ENCODE measurements around the gene SLC35F2.

SLC35F2 gene

DNA sequence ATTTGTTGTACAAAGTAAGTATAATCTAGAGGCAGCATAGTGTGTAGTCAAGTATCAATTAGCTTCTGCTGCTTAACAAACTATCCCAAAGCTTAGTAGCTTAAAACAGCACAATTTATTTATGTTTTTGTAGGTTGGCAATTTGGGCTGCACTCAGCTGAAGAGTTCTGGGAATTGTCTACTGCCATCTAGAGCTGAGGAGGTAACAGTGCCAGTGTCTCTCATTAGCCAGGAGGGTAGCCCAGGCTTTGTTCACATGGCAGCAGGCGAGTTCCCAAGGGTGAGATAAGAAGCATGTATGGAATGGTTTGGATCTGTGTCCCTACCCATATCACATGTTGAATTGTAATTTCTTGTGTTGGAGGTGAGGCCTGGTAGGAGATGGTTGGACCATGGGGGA is 100.9 kb downstream of the SLC35F2 start:
- H3K36me3 ChIP-seq (ENCODE audit: insufficient read depth, low read length): no peaks in the 10 kb centered on the region
- peaks cover 23% of the 10 kb centered on the region for H3K27me3 ChIP-seq (ENCODE audit: insufficient read depth, low read length)
- H3K27ac ChIP-seq (ENCODE audit: low read depth, low read length): no peak overlapping the region
- H2AFZ ChIP-seq (ENCODE audit: low read length, unreplicated experiment): no peak overlapping the region
- no peaks in the 10 kb centered on the region for H3K79me2 ChIP-seq (ENCODE audit: control insufficient read depth, insufficient read depth, low read length, unreplicated experiment)
- no peaks in the 10 kb centered on the region for H3K4me1 ChIP-seq (ENCODE audit: control insufficient read depth, insufficient read depth, low read length, unreplicated experiment)
- no peak overlapping the region for H3K4me3 ChIP-seq (ENCODE audit: low read depth, low read length)

DNA sequence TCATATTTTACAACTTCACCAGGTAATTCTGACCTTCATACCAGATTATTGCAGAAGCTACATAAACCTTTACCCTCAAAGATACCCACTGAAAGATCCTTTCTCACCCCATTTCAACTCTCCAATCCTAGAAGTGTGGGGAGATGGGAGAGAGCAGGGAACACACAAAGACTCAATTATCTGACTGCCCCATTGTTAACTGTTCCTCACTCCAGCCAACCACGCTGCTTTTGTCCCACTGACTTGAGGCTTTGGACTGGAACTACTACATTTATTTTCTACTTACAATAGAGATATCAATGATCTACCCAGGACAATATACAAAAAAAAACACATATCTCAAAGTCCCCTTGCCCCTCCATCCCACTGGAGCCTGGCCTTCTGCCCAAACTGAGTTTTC is 102.0 kb downstream of the SLC35F2 start:
- Histone ChIP-seq H3K4me3 (ENCODE audit: low read depth, low read length) (no peak overlapping the region), H2AFZ (ENCODE audit: low read length, unreplicated experiment) (no peak overlapping the region), H3K27me3 (ENCODE audit: insufficient read depth, low read length) (peaks cover 18% of the 10 kb centered on the region; the same call in 1 of the 2 replicates), H3K79me2 (ENCODE audit: control insufficient read depth, insufficient read depth, low read length, unreplicated experiment) (no peaks in the 10 kb centered on the region), H3K27ac (ENCODE audit: low read depth, low read length) (no peak overlapping the region), H3K36me3 (ENCODE audit: insufficient read depth, low read length) (no peaks in the 10 kb centered on the region), H3K4me1 (ENCODE audit: control insufficient read depth, insufficient read depth, low read length, unreplicated experiment) (no peaks in the 10 kb centered on the region)

DNA sequence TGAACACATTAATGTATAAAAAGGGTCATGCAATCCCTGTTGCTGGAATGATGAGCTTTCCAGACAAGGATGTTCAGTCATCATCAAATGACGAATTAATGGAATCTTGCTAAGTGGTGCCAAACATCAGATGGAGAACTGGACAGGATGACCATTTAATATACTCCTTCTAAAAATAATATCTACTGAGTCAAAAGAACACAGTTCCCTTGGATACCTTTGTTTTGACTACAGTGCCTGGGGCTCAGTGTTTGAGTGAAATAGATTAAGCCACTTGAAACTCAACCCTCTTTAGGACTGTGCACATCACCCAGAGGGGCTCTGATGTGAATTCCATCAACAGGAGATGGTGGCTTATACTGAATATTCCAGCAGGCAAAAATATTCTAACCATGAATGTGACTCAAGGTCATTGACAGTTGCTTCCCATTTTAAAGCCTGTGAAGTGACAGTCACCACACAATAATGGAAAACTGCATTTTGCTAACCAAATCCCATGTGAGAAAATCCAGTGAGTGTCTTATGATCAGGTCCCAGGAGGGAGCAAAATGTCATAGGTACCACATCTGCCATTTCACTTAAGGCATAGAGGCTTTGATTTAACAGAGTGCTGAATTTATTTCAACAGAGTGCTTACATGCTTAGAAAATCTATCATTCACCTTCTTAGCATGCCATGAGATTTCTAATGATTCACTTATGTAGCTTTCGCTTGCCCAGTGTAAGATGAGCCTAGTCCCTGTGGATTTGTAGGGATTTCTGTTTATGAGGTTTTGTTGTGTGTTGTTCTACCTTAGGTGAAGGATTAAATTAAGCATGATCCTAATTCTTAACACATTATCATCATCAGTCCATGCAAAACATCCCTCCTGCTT is 105.4 kb downstream of the SLC35F2 start:
- Histone ChIP-seq H2AFZ (ENCODE audit: low read length, unreplicated experiment) (no peak overlapping the region), H3K36me3 (ENCODE audit: insufficient read depth, low read length) (no peaks in the 10 kb centered on the region), H3K4me1 (ENCODE audit: control insufficient read depth, insufficient read depth, low read length, unreplicated experiment) (no peaks in the 10 kb centered on the region), H3K27ac (ENCODE audit: low read depth, low read length) (no peak overlapping the region), H3K4me3 (ENCODE audit: low read depth, low read length) (no peak overlapping the region), H3K27me3 (ENCODE audit: insufficient read depth, low read length) (peaks cover 18% of the 10 kb centered on the region), H3K79me2 (ENCODE audit: control insufficient read depth, insufficient read depth, low read length, unreplicated experiment) (no peaks in the 10 kb centered on the region)

DNA sequence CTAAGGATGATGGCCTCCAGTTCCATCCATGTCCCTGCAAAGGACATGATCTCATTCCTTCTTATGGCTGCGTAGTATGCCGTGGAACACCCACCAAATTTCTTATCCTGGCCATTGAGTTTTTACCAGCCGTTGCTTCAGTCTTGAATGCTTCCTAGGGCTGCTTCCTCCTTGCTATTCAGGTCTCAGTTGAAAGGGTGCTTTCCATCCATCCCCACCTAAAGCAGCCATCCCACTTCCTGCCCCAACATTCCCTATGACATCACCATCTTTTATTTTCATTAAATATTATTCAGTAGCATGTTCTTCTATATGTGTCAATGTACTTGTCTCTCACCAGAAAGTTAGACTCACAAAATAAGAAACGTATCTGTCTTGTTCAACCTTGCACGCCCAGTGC is 106.1 kb downstream of the SLC35F2 start:
- H3K27me3 ChIP-seq (ENCODE audit: insufficient read depth, low read length): peaks cover 23% of the 10 kb centered on the region
- H3K4me1 ChIP-seq (ENCODE audit: control insufficient read depth, insufficient read depth, low read length, unreplicated experiment): no peaks in the 10 kb centered on the region
- H3K27ac ChIP-seq (ENCODE audit: low read depth, low read length): no peak overlapping the region
- H3K79me2 ChIP-seq (ENCODE audit: control insufficient read depth, insufficient read depth, low read length, unreplicated experiment): no peaks in the 10 kb centered on the region
- no peak overlapping the region for H3K4me3 ChIP-seq (ENCODE audit: low read depth, low read length)
- no peak overlapping the region for H2AFZ ChIP-seq (ENCODE audit: low read length, unreplicated experiment)
- no peaks in the 10 kb centered on the region for H3K36me3 ChIP-seq (ENCODE audit: insufficient read depth, low read length)

DNA sequence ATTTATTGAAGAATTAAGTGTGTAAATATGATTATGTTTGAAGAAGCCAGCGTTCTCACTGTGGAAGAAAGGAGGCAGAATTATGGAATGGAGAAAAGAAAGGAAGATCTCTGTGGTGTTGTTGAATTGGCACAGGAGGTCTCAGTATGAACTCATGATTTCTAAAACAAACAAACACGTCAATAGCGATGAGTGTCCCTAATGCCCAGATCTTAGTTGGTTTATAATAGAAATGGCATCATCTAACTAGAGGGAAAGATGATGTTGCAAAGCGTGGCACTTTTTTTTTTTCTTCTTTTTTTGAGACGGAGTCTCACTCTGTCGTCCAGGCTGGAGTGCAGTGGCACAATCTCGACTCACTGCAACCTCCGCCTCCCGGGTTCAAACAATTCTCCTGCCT is 107.5 kb downstream of the SLC35F2 start:
- H3K27me3 ChIP-seq (ENCODE audit: insufficient read depth, low read length): peaks cover 12% of the 10 kb centered on the region
- no peak overlapping the region for H2AFZ ChIP-seq (ENCODE audit: low read length, unreplicated experiment)
- H3K79me2 ChIP-seq (ENCODE audit: control insufficient read depth, insufficient read depth, low read length, unreplicated experiment): no peaks in the 10 kb centered on the region
- no peak overlapping the region for H3K4me3 ChIP-seq (ENCODE audit: low read depth, low read length)
- no peaks in the 10 kb centered on the region for H3K36me3 ChIP-seq (ENCODE audit: insufficient read depth, low read length)
- no peaks in the 10 kb centered on the region for H3K4me1 ChIP-seq (ENCODE audit: control insufficient read depth, insufficient read depth, low read length, unreplicated experiment)
- no peak overlapping the region for H3K27ac ChIP-seq (ENCODE audit: low read depth, low read length)

DNA sequence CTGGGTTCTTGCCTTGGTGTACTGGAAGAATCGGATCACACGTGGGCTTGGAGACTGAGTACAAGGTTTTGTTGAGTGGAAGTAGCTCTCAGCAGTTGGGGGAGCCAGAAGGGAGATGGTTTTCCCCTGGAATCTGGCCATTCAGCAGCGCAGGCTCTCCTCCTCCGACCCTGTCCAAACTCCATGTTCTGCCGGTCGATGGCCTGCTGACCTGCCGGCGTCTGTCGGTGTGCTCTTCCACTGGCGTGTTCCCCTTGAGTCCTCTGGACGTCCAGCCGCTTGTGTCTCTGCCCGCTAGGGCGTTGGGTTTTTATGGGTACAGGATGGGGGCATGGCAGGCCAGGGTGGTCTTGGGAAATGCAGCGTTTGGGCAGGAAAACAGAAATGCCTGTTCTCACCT is 108.3 kb downstream of the SLC35F2 start:
- Histone ChIP-seq H3K27ac (ENCODE audit: low read depth, low read length) (no peak overlapping the region), H3K4me1 (ENCODE audit: control insufficient read depth, insufficient read depth, low read length, unreplicated experiment) (no peaks in the 10 kb centered on the region), H3K4me3 (ENCODE audit: low read depth, low read length) (no peak overlapping the region), H3K27me3 (ENCODE audit: insufficient read depth, low read length) (peaks cover 13% of the 10 kb centered on the region), H3K79me2 (ENCODE audit: control insufficient read depth, insufficient read depth, low read length, unreplicated experiment) (no peaks in the 10 kb centered on the region), H2AFZ (ENCODE audit: low read length, unreplicated experiment) (no peak overlapping the region), H3K36me3 (ENCODE audit: insufficient read depth, low read length) (no peaks in the 10 kb centered on the region)

DNA sequence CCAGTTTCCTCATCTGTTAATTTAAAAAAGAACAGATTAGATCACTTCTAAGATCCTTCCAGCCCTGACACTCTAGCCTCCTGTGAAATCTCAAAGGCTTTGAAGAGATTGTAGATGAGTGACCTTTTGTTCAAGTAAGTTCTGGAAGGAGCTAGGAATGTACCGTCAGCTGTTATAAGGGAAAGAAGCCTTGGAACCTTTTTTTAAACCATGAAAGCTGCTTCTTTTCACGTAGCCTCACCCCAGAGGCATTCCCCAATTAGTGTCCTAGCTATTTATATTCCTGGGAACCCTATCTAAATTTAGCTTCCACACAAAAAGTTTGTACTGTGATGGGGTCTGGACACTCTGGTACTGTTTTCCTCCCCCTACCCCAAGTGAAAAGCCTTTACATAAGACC is 111.0 kb downstream of the SLC35F2 start:
- Histone ChIP-seq H3K4me3 (ENCODE audit: low read depth, low read length) (no peak overlapping the region), H3K27ac (ENCODE audit: low read depth, low read length) (no peak overlapping the region), H3K4me1 (ENCODE audit: control insufficient read depth, insufficient read depth, low read length, unreplicated experiment) (no peaks in the 10 kb centered on the region), H2AFZ (ENCODE audit: low read length, unreplicated experiment) (no peak overlapping the region), H3K36me3 (ENCODE audit: insufficient read depth, low read length) (no peaks in the 10 kb centered on the region), H3K27me3 (ENCODE audit: insufficient read depth, low read length) (peaks cover 26% of the 10 kb centered on the region), H3K79me2 (ENCODE audit: control insufficient read depth, insufficient read depth, low read length, unreplicated experiment) (no peaks in the 10 kb centered on the region)

DNA sequence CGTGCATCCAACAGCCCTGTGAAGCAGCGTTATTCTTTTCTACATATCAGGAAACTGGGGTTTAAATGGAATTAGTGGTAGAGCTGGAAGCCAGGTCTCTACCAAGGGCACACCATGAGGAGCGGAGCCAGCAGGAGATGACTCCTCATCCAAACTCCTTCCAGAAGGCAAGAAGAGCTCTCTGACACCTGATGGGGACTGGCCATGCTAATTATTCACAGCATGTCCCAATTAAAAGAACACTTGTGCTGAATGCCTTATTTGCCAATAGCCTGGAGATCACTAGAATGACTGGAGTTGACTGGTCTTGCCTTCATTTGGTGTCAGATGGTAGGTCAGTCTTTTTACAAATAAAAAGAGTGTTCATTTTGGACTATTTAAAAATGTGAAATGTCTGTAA is 113.9 kb downstream of the SLC35F2 start:
- peaks cover 28% of the 10 kb centered on the region for H3K27me3 ChIP-seq (ENCODE audit: insufficient read depth, low read length)
- no peak overlapping the region for H3K4me3 ChIP-seq (ENCODE audit: low read depth, low read length)
- H3K4me1 ChIP-seq (ENCODE audit: control insufficient read depth, insufficient read depth, low read length, unreplicated experiment): no peaks in the 10 kb centered on the region
- H3K79me2 ChIP-seq (ENCODE audit: control insufficient read depth, insufficient read depth, low read length, unreplicated experiment): no peaks in the 10 kb centered on the region
- no peaks in the 10 kb centered on the region for H3K36me3 ChIP-seq (ENCODE audit: insufficient read depth, low read length)
- no peak overlapping the region for H3K27ac ChIP-seq (ENCODE audit: low read depth, low read length)
- no peak overlapping the region for H2AFZ ChIP-seq (ENCODE audit: low read length, unreplicated experiment)

DNA sequence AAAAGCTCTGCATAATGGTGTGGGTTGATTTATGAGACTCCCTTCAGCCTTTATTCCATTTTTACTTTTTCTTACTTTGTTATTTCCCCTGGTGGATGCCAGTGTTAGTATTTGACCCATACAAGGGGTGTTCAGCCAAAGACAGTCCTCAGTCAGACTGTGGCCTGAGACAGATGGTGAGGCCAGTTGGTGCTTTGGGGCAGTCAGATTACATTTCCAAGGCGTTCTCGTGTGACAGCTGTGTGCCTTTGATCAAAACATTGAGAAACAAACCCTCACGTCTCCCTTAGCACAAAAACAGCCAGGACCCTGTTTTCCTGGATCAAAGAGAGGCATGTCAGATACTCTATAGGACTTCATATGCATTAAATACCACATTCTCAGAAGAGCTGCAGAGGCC is 115.4 kb downstream of the SLC35F2 start:
- Histone ChIP-seq H3K4me3 (ENCODE audit: low read depth, low read length) (no peak overlapping the region), H3K27ac (ENCODE audit: low read depth, low read length) (no peak overlapping the region), H3K79me2 (ENCODE audit: control insufficient read depth, insufficient read depth, low read length, unreplicated experiment) (no peaks in the 10 kb centered on the region), H3K4me1 (ENCODE audit: control insufficient read depth, insufficient read depth, low read length, unreplicated experiment) (no peaks in the 10 kb centered on the region), H2AFZ (ENCODE audit: low read length, unreplicated experiment) (no peak overlapping the region), H3K36me3 (ENCODE audit: insufficient read depth, low read length) (no peaks in the 10 kb centered on the region), H3K27me3 (ENCODE audit: insufficient read depth, low read length) (peaks cover 36% of the 10 kb centered on the region)

DNA sequence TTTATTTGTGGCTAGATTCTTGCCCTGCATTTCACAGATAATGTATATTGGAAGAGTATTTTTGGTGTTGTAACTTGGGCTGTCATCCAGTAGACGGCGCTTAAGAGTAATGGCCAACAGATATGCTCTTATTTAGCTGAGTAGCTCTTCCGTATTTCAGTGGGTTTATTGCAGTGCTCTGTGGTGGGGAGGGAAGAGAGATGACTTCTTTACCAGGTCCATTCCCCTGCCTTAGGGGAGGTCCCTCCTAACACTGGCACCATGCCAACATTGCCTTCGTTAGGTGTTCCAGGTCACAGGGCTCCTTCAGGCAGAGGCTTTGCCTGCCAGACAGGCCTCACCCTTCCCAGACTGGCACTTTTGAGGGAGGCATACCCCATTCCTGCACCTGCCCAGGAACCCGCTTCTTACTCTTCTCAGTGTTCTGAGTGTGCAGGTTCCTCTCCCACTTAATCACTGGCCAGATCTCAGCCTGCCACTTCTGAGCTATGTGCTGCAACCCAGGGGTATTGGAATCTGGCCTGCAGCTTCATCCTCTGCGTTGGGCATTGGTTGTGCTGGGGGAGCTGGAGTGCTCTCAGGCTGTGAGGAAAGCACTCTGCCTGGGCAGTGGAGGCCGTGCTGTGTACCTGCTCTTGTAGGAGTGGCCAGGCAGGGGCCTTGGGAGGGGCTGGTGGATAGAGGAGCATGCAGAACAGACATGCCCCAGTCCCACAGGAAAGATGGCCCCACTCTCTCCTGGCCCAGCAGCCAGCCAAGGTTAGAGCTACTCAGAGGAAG is 117.4 kb downstream of the SLC35F2 start:
- Histone ChIP-seq H2AFZ (ENCODE audit: low read length, unreplicated experiment) (no peak overlapping the region), H3K4me1 (ENCODE audit: control insufficient read depth, insufficient read depth, low read length, unreplicated experiment) (no peaks in the 10 kb centered on the region), H3K79me2 (ENCODE audit: control insufficient read depth, insufficient read depth, low read length, unreplicated experiment) (no peaks in the 10 kb centered on the region), H3K27ac (ENCODE audit: low read depth, low read length) (no peak overlapping the region), H3K27me3 (ENCODE audit: insufficient read depth, low read length) (peaks cover 35% of the 10 kb centered on the region), H3K4me3 (ENCODE audit: low read depth, low read length) (no peak overlapping the region), H3K36me3 (ENCODE audit: insufficient read depth, low read length) (no peaks in the 10 kb centered on the region)
